Left lung (tissue), 10 donors: ENCODE measurements around the gene ATP9A. TPM values are rescaled to one million over a fixed set of nuclear protein-coding genes. Genes with fewer than 3 reads are reported as not detected.

Experiments
- ATAC-seq: fragments of 200-7000 bp; cut with Tn5 transposase; one replicate; pipeline ENCODE4 v1.9.1; 2020; ENCODE audit warnings: moderate library complexity
- DNase-seq, 4 donors: peaks; one replicate each; pipeline ENCODE4 v3.0.0-alpha.2; 2013 to 2020
- H3K27ac ChIP-seq, 2 donors: fragments of 200-600 bp; sonication (generic) in 1 of 2; one replicate each; pipeline versions ENCODE4 v1.5.0 to v1.8.0; 2020 to 2021
- H3K27me3 ChIP-seq, 2 donors: fragments of 200-600 bp; sonication (generic) in 1 of 2; one replicate each; pipeline versions ENCODE4 v1.5.0 to v1.8.0; 2020 to 2021
- H3K36me3 ChIP-seq, 2 donors: fragments of 200-600 bp; sonication (generic) in 1 of 2; one replicate each; pipeline versions ENCODE4 v1.5.0 to v1.8.0; 2020 to 2021
- H3K4me1 ChIP-seq, 2 donors: fragments of 200-600 bp; one replicate each; pipeline ENCODE4 v1.8.0; 2021
- H3K4me3 ChIP-seq, 2 donors: fragments of 200-600 bp; sonication (generic) in 1 of 2; one replicate each; pipeline versions ENCODE4 v1.5.0 to v1.8.0; 2020 to 2021; ENCODE audit warnings: mild to moderate bottlenecking in 1 of 2
- H3K9me3 ChIP-seq, 2 donors: fragments of 200-600 bp; sonication (generic) in 1 of 2; one replicate each; pipeline versions ENCODE4 v1.5.0 to v1.8.0; 2020 to 2021
- intact Hi-C, 2 donors: fragments of 100-400 bp; cut with DNase I; formaldehyde crosslinking; loops; one replicate each; pipeline versions ENCODE4 v1.11.2 to v1.14.2; 2022
- polyA plus RNA-seq, 6 donors: library from polyadenylated mRNA; unstranded; fragments of 120-200 nt; gene quantifications; one replicate each; pipeline ENCODE4 v1.2.1, GENCODE V29; 2013; ENCODE audit not compliant: insufficient read length in 6 of 6
- total RNA-seq, 2 donors: library from RNA; stranded (reverse); fragmentation: NEBNext Ultra II Directional; extraction: Animal tissue kit (Norgen Biotek cat#: 25700); gene quantifications; one replicate each; pipeline ENCODE4 v1.2.1, GENCODE V29; 2021
- TF ChIP-seq, protein P1 (sequence below), 2 donors: fragments of 200-600 bp; sonication (generic) in 1 of 2; IDR thresholded peaks; one replicate each; pipeline versions ENCODE4 v1.5.0 to v1.8.0; 2021; ENCODE audit warnings: antibody characterized with exemption in 2 of 2
- donor health status: DM: no; HTN: yes; CAD: no.
- donor health status: DM: no; HTN: no; CAD: no.

Gene ATP9A
- total and polyA plus RNA-seq, 8 donors: 15.3 to 59.7 (median 50.4) TPM

DNA sequence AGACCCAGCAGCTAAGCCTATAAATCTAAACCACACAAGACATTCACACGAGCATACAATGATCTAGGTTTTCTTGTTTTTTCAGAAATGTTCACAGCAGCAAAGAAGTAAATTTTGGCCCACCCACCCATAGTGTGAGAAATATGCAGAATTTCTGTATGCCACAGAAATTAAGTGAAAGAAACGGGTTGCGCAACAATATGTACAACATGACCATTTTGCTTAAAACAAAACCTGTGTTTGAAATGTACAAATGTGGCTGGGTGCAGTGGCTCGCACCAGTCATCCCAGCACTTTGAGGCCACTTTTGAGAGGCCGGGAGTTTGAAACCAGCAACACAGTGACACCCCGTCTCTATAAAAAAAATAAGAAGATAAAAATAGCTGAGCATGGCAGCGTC, 24.8 kb upstream of the ATP9A start:
- ATAC-seq: no peak
- H3K9me3 ChIP-seq: no peaks in the 10 kb centered on the region
- no peaks in the 10 kb centered on the region for H3K36me3 ChIP-seq
- intact Hi-C loops: no loop called here
- H3K27ac ChIP-seq: no peak overlapping the region
- DNase-seq: no peak
- H3K4me3 ChIP-seq: no peak overlapping the region
- TF ChIP-seq, protein P1, sequence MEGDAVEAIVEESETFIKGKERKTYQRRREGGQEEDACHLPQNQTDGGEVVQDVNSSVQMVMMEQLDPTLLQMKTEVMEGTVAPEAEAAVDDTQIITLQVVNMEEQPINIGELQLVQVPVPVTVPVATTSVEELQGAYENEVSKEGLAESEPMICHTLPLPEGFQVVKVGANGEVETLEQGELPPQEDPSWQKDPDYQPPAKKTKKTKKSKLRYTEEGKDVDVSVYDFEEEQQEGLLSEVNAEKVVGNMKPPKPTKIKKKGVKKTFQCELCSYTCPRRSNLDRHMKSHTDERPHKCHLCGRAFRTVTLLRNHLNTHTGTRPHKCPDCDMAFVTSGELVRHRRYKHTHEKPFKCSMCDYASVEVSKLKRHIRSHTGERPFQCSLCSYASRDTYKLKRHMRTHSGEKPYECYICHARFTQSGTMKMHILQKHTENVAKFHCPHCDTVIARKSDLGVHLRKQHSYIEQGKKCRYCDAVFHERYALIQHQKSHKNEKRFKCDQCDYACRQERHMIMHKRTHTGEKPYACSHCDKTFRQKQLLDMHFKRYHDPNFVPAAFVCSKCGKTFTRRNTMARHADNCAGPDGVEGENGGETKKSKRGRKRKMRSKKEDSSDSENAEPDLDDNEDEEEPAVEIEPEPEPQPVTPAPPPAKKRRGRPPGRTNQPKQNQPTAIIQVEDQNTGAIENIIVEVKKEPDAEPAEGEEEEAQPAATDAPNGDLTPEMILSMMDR (IDR thresholded peaks at IDR 0.05): no peak
- peaks cover 0 to 6% of the 10 kb centered on the region in 2 donors for H3K27me3 ChIP-seq
- no peaks in the 10 kb centered on the region for H3K4me1 ChIP-seq

GRCh38 chr20:51791626-51792025, 23.4 kb upstream of the ATP9A start:
- H3K4me1 ChIP-seq: no peaks in the 10 kb centered on the region
- H3K27ac ChIP-seq: no peak overlapping the region
- H3K4me3 ChIP-seq: no peak overlapping the region
- ATAC-seq: no peak
- no peaks in the 10 kb centered on the region for H3K36me3 ChIP-seq
- no peak for DNase-seq
- TF ChIP-seq, protein P1 (IDR thresholded peaks at IDR 0.05): no peak
- no peaks in the 10 kb centered on the region for H3K9me3 ChIP-seq
- intact Hi-C loops: no loop called here
- H3K27me3 ChIP-seq: peaks cover 0 to 4% of the 10 kb centered on the region in 2 donors

GRCh38 chr20:51790256-51790655, 22.1 kb upstream of the ATP9A start:
- TF ChIP-seq, protein P1 (IDR thresholded peaks at IDR 0.05): no peak
- intact Hi-C loops: no loop called here

GRCh38 chr20:51789434-51789833, 21.2 kb upstream of the ATP9A start:
- Histone ChIP-seq H3K4me3 (no peak overlapping the region), H3K27ac (no peak overlapping the region), H3K4me1 (no peaks in the 10 kb centered on the region), H3K9me3 (no peaks in the 10 kb centered on the region), H3K27me3 (no peaks in the 10 kb centered on the region), H3K36me3 (no peaks in the 10 kb centered on the region)
- no peak for ATAC-seq
- intact Hi-C loops: no loop called here
- DNase-seq: no peak
- TF ChIP-seq, protein P1 (IDR thresholded peaks at IDR 0.05): no peak

More at GRCh38 chr20:51790256-51790655, 22.1 kb upstream of the ATP9A start:
- H3K4me1 ChIP-seq: no peaks in the 10 kb centered on the region
- no peak overlapping the region for H3K4me3 ChIP-seq
- no peaks in the 10 kb centered on the region for H3K9me3 ChIP-seq
- ATAC-seq: no peak
- H3K27me3 ChIP-seq: no peaks in the 10 kb centered on the region
- no peaks in the 10 kb centered on the region for H3K36me3 ChIP-seq
- H3K27ac ChIP-seq: no peak overlapping the region
- no peak for DNase-seq

GRCh38 chr20:51788822-51789221, 20.6 kb upstream of the ATP9A start:
- Histone ChIP-seq H3K27ac (no peak overlapping the region), H3K36me3 (no peaks in the 10 kb centered on the region), H3K9me3 (no peaks in the 10 kb centered on the region), H3K27me3 (no peaks in the 10 kb centered on the region), H3K4me1 (no peaks in the 10 kb centered on the region), H3K4me3 (no peak overlapping the region)
- intact Hi-C loops: no loop called here
- ATAC-seq (no peak), DNase-seq (peak in 1 of 4 donors; percentile 50)
- TF ChIP-seq, protein P1 (IDR thresholded peaks at IDR 0.05): no peak
